GM12892 (cell line): ENCODE measurements around the gene VSTM2B.

Experiments used
- DNase-seq: peaks from one replicate; pipeline ENCODE4 v3.0.0; 2011; ENCODE audit not compliant: insufficient read length
- FAIRE-seq: peaks from 2 replicates; lab custom pipeline; 2011; peaks lifted over from hg19 to GRCh38; lab: Jason Lieb, UNC
- POLR2A ChIP-seq: IDR thresholded peaks from 2 replicates; pipeline ENCODE4 v1.6.1; 2011; ENCODE audit warnings: low read depth, low read length, control low read depth
- POLR2AphosphoS5 ChIP-seq: IDR thresholded peaks from 2 replicates; pipeline ENCODE4 v1.6.1; 2011; ENCODE audit warnings: low read depth, low read length, control low read depth
- TAF1 ChIP-seq: IDR thresholded peaks from 2 replicates; pipeline ENCODE4 v1.6.1; 2011; ENCODE audit warnings: low read depth, mild to moderate bottlenecking, control low read depth, low read length, borderline replicate concordance

The VSTM2B gene

DNA sequence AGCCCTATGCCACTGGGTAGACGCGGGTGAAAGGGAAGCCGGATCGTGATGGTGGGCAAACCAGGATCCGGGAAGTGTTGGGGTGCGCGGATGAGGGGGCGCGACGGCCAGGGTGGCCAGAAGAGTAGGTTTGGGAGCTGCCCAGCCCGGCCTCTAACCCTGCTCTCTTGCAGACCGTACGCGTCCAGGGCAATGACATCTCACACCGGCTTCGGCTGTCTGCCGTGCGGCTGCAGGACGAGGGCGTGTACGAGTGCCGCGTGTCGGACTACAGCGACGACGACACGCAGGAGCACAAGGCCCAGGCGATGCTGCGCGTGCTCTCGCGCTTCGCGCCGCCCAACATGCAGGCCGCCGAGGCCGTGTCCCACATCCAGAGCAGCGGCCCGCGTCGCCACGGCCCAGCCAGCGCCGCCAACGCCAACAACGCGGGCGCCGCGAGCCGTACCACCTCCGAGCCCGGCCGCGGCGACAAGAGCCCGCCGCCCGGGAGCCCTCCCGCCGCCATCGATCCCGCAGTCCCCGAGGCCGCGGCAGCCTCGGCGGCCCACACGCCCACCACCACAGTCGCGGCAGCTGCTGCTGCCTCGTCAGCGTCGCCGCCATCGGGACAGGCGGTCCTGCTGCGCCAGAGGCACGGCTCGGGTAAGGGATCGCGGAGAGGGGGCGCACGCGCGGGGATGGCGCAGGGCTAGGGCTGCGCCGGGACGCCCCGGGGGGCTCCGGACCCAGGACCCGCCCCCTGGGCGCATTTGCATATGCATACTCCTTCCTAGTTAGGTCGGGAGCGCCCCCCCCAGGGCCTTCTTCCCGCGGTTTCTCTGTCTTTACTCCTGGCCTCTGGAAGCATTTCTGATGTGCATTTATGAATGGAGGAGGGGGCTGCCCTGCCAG lies 4.1 kb downstream of the VSTM2B start:
- DNase-seq (no peak), FAIRE-seq (no peak)
- TF ChIP-seq POLR2A = no peak
- no peak for TF ChIP-seq POLR2AphosphoS5
- no peak for TF ChIP-seq TAF1

DNA sequence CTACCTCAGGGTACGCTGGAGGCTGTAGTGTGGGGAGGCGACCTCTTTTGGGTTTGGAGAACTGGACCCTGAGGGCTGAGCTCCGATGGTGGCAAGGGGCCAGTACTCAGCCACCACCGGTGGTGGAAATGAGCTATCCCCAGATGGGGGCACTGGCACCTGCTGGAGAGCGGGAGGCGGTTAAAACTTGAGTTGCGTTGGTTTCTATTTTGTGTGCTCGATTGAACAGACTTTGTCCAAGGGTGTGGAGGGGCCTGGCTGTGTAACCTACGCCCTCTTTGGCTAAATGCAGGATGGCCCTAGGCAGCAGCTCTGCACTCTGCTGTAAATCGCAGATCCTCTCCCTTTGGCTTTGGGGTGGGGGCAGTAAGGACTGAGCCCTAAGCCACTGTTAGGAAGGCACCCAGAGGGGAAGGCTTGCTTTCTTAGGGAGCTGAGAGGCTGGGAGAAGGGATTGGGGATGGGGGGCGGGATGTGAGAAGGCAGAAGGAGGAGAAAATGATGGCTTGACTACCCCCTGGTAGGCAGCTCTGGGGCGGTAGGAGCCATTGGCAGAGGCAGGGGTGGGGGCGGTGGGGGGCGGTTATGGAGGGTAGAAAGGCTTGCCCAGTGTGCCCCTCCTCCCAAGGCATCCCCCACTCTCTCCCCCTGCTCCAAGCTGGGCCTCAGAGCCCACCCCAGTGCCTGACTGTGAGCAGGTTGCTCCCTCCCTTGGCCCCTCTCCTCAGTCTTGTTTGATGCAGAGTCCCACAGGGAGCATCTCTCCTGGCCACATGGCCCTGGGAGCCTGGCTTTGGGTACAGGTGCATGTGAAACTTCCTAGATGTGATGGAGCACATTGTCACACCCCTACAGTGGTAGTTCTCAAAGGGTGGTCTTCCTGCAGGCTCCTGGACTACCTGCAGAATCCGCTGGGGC lies 5.0 kb downstream of the VSTM2B start:
- DNase-seq = no peak
- TF ChIP-seq TAF1 = no peak
- TF ChIP-seq POLR2AphosphoS5 = no peak
- TF ChIP-seq POLR2A = no peak
- FAIRE-seq = no peak

DNA sequence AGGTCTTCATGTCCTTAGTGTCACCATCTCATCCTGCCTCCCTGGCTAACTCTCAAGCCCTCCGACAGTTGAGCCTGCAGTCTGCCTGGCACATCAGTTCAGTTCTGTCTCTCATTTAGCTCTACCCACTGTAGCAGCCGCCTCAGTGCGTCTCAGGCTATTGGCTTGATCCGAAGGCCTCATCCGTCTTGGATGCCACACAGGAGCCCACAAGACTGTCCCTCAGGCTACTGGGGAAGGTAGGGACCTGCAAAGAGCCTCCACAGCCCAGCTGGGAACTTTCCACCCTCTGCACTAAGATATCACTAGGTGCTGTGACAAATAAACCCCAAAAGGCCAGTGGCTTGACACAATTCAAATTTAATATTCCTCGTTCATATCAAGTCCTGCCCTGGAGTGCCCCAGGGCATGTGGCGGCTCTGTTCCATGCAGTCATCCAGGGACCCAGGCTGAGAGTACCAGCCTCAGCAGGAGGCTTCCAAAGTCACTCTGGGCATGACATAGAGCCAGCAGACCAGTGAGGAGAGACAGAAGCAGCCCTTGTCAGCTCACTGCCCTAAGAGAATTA lies 5.7 kb downstream of the VSTM2B start:
- FAIRE-seq = no peak
- no peak for DNase-seq
- TF ChIP-seq POLR2A = no peak
- TF ChIP-seq POLR2AphosphoS5 = no peak
- TF ChIP-seq TAF1 = no peak

DNA sequence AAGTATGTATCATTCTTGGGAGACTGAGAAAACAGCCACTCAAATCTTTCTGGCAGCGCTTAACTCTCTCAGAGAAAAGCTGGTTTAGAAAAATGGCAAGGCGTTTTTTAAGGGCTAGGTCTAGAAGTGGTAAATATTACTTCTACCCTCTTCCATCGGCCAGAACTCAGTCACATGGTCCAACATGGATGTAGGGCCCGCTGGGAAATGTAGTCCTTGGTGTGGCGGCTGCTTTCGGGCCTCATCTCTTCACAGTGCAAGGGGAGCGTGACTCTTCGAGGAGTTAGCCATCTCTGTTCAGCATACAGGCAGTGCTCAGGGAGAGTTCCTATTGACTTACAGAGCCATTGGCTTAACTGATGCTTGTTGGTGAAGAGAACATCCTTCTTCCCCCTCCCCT lies 6.3 kb downstream of the VSTM2B start:
- DNase-seq (no peak), FAIRE-seq (no peak)
- no peak for TF ChIP-seq TAF1
- no peak for TF ChIP-seq POLR2AphosphoS5
- no peak for TF ChIP-seq POLR2A

DNA sequence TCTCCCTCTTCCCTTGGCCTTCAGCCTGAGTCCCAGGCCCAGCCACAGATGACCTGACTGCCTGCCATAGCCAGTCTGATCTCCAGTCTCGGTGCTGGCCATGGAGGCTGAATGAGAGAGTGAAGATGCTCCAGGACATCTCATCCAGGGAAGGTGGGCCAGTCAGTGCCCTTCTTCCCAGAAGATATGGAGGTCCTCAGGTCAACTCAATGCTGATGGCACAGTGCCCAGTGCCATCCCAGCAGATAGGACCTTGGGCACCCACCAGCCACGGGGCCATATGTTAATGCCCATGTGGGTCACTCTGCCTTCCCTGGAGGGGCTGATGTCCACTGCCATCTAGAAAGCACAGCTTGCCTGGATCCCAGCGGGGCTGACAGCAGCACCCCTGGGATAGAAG lies 7.2 kb downstream of the VSTM2B start:
- no peak for FAIRE-seq
- TF ChIP-seq TAF1 (no peak), POLR2AphosphoS5 (no peak), POLR2A (no peak)
- DNase-seq = no peak

DNA sequence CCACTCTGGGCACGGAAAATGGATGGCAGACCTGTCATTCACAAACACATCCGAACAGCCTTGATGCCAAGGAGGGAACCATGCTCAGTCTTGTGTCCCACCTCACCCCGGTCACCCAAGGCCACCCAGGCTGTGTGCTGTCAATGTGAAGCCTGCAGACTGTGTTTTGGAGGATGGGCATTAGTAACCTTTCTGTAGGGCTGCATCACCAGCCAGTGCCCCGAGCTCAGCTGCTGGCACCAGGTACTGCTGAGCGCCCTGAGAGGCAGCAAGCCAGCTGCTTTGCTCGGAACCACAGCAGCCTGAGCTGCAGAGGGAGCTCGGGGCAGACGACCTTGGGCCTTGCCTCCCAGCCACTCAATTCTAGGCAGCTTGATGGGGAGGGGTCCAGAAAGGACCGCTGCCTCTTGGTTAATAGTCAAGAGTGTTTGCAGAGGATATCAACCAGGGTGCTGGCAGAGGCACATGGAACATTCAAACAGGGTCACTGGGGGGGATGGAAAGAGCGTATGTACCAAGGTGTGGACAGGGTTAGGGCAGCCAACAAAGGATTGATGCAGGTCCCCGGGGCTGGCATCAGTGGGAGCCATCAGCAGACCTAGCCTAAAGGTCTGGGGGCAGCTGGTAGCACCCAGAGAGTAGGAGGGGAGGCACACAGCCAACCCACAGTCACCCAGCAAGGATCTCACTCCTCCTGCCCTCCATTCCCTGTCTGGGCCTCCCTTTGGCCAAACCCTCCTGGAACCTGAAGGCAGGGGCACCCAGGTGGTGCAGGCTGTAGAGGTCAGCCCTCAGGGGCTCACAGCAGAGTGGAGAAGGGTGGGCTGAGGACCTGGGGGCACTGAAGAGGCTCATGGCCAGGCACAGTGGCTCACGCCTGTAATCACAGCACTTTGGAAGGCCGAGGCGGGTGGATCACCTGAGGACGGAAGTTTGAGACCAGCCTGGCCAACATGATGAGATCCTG lies 8.1 kb downstream of the VSTM2B start:
- FAIRE-seq = no peak
- no peak for TF ChIP-seq TAF1
- no peak for TF ChIP-seq POLR2AphosphoS5
- no peak for TF ChIP-seq POLR2A
- DNase-seq = no peak

DNA sequence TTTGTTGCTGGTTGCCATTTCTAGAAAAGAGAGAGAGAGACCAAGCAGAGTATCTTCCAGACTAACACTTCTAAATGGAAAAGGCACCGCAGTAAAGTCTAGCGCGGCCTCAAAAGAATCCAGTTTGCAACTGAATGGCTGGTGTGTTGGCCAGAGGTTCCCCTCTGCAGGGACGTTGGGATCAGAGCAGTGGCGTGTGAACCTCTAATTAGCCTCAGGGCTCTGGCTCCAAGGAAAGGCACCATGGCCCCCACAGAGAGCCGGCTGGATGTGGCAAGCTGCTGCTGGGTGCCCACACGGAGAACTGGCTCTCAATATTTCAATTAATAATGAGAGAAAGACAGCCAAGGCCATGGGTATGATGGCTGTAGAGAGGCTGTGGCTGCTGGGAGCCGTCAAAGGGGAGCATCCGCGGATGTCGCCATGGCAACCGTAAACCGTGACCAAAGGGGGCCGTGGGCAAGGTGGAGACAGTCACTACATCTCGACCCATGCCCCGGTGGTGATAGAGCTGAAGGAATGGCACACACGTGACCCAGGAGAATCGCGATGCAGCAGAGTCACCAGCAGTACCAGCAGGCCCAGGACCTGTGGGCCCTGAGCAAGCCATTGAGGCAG lies 9.5 kb downstream of the VSTM2B start:
- TF ChIP-seq POLR2A (no peak), TAF1 (no peak), POLR2AphosphoS5 (no peak)
- FAIRE-seq (no peak), DNase-seq (no peak)

DNA sequence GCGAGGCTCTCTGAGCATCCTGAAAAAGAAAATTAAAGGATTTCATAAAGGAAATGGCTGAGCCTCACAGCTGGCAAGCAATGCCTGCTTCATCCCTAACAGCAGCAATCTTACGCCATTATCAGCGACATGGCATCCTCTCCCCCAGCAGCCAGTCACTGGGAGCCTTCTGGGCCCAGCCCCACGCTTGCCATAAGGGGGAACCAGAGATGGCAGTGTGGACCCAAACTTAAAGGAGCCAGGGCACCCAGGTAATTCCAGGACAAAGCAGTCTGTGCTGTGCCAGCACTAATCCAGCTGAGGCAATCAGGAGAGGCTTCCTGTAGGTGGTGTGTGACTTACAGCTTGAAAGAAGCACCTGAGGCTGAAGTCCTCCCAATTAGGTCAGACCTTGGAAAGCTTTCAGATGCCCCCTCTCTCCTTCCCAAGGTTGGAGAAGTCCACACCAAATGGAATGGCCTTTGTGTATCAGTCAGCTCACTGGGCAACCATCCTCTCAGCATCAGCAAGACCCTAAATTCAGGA lies 10.3 kb downstream of the VSTM2B start:
- TF ChIP-seq TAF1 (no peak), POLR2A (no peak), POLR2AphosphoS5 (no peak)
- DNase-seq (no peak), FAIRE-seq (no peak)

DNA sequence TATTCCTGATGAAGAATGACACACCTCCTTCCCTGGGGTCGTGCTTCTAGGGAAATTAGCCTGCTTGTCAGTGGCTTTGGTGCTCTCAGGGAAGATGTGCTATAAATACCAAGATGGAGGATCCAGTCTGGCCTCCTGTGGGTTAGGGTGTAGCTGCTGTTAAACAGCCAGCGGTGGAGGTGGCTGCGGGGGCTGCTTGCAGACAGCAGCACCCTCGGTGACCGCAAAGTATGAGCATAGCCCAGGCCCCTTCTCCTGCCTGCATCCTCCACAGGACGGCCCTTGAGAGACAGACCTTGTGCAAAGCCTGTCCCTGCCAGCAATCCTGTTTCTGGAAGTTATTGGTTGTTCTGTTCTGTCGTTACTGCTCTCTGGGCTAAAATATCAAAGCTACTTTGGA lies 11.4 kb downstream of the VSTM2B start:
- DNase-seq (no peak), FAIRE-seq (no peak)
- TF ChIP-seq TAF1 = no peak
- TF ChIP-seq POLR2A = no peak
- no peak for TF ChIP-seq POLR2AphosphoS5

DNA sequence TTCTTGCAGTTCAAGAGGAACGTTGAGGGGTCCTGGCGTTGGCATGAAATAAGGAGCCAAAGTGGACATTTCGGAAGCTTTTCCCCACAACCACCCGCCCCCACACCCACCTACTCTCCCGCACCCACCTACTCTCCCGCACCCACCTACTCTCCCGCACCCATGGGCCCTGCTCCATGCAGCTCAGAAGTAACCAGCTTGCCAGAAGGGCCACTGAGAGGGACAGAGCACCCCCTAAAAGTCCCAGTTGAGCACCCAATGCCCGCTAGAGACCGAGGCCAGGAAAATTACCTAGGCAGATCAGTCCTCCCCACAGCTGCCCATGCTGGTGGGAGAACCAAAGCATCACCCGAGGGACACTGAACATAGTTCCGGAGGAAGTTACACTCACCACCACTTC lies 11.8 kb downstream of the VSTM2B start:
- no peak for DNase-seq
- TF ChIP-seq POLR2AphosphoS5 = no peak
- no peak for TF ChIP-seq POLR2A
- no peak for TF ChIP-seq TAF1
- FAIRE-seq = no peak

DNA sequence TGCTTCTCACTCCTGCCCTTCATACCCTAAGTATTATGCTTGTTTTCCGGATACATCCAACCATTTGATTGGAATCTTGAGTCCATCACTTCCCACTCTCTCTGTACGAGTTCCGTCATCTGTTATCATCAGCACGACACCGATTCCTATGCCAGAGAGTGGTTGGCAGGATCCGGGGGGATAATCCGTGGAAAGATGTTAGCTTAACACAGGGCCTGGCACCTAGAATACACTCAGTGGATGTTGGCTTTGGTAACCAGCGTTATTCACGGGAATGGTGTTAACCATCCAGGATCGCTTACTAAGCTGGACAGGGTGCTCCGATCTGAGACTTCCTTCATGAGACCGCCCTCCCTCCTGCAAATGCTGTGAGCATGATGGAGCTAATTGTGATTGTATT lies 12.4 kb downstream of the VSTM2B start:
- DNase-seq (no peak), FAIRE-seq (no peak)
- TF ChIP-seq TAF1 (no peak), POLR2A (no peak), POLR2AphosphoS5 (no peak)
